Memory B cell (primary cell): ENCODE results near the gene HMG20B.

Experiments used
- ATAC-seq: fragments of 150-1000 bp; cut with Tn5 transposase; 2 replicates; pipeline ENCODE4 v1.10.0; 2021; ENCODE audit warnings: low read depth, mild to moderate bottlenecking, moderate library complexity
- DNase-seq, 2 donors: peaks; one replicate each; pipeline ENCODE4 v3.0.0; 2022; ENCODE audit warnings: low spot score in 2 of 2
- H3K27ac Mint-ChIP-seq: one replicate; pipeline ENCODE4 v1.8.0; 2022; ENCODE audit warnings: mild to moderate bottlenecking, moderate library complexity, mixed read lengths
- H3K27me3 Mint-ChIP-seq: one replicate; pipeline ENCODE4 v1.8.0; 2022; ENCODE audit warnings: mixed read lengths
- H3K36me3 Mint-ChIP-seq: one replicate; pipeline ENCODE4 v1.8.0; 2022; ENCODE audit warnings: mild to moderate bottlenecking, mixed read lengths
- H3K4me1 Mint-ChIP-seq: one replicate; pipeline ENCODE4 v1.8.0; 2022; ENCODE audit warnings: mixed read lengths
- H3K4me3 Mint-ChIP-seq: one replicate; pipeline ENCODE4 v1.8.0; 2022; ENCODE audit warnings: mild to moderate bottlenecking, moderate library complexity, mixed read lengths
- H3K9me3 Mint-ChIP-seq: one replicate; pipeline ENCODE4 v1.8.0; 2022; ENCODE audit warnings: mixed read lengths

The HMG20B gene

GRCh38 chr19:3618144-3618810, 45.5 kb downstream of the HMG20B start:
- ATAC-seq (peak; percentile 73), DNase-seq (peak; percentile 54 to 71)
- Mint-ChIP-seq H3K4me3 (no peak overlapping the region), H3K36me3 (peaks cover 9% of the 10 kb centered on the region), H3K27ac (no peak overlapping the region), H3K27me3 (no peaks in the 10 kb centered on the region), H3K4me1 (peaks cover 2% of the 10 kb centered on the region), H3K9me3 (no peaks in the 10 kb centered on the region)

- Mint-ChIP-seq H3K27ac (no peak overlapping the region), H3K9me3 (no peaks in the 10 kb centered on the region), H3K27me3 (no peaks in the 10 kb centered on the region), H3K4me1 (peaks cover 3% of the 10 kb centered on the region), H3K36me3 (peaks cover 9% of the 10 kb centered on the region), H3K4me3 (no peak overlapping the region)
- ATAC-seq = no peak
- DNase-seq = no peak
These were observed 46.3 kb downstream of the HMG20B start for GRCh38 chr19:3618811-3619630.

GRCh38 chr19:3619631-3620012, 46.9 kb downstream of the HMG20B start:
- ATAC-seq = no peak
- H3K4me1 Mint-ChIP-seq = peaks cover 9% of the 10 kb centered on the region
- no peak overlapping the region for H3K27ac Mint-ChIP-seq
- H3K27me3 Mint-ChIP-seq = no peaks in the 10 kb centered on the region
- no peak overlapping the region for H3K4me3 Mint-ChIP-seq
- peaks cover 9% of the 10 kb centered on the region for H3K36me3 Mint-ChIP-seq
- DNase-seq = no peak
- no peaks in the 10 kb centered on the region for H3K9me3 Mint-ChIP-seq

- H3K4me3 Mint-ChIP-seq = no peak overlapping the region
- ATAC-seq = no peak
- H3K9me3 Mint-ChIP-seq = no peaks in the 10 kb centered on the region
- peaks cover 8% of the 10 kb centered on the region for H3K36me3 Mint-ChIP-seq
- no peaks in the 10 kb centered on the region for H3K27me3 Mint-ChIP-seq
- H3K27ac Mint-ChIP-seq = no peak overlapping the region
- no peak for DNase-seq
- peaks cover 9% of the 10 kb centered on the region for H3K4me1 Mint-ChIP-seq
These were observed 47.5 kb downstream of the HMG20B start for GRCh38 chr19:3620145-3620816.

DNA sequence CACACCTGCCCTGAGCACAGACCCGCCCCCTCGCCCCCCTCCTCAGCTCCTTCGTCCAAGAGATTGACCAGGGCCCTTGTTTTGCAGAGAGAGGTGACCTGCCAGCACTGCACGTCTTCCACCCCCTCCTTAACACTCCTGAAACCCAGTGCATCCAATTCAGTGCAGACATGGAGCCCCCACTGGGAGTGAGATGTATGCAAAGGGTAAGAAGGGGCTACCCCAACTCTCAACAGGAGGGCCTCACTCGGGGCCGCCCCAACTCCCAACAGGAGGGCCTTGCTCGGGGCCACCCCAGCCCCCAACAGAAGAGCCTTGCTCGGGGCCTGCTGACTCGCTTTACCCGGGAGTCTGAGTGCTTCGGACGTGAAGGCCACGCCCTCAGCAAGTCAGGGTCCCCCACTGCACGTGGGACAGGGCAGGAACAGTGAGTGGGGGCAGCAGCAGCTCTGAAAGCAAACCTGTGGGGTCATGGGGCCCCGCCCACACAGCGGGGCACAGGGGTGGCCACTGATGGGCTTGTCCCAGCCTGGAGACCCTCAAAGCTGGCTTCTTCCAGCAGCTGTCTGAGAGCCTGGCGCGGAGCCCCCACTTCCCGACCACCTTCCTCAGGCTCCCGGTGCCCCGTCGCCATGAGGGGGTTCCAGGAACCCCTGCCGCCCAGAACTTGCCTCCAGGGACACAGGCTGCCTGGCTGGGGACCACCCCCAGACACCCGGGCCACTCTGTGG, 48.2 kb downstream of the HMG20B start:
- Mint-ChIP-seq H3K27ac (no peak overlapping the region), H3K27me3 (no peaks in the 10 kb centered on the region), H3K36me3 (peaks cover 6% of the 10 kb centered on the region), H3K4me1 (peaks cover 11% of the 10 kb centered on the region), H3K4me3 (no peak overlapping the region), H3K9me3 (no peaks in the 10 kb centered on the region)
- no peak for DNase-seq
- no peak for ATAC-seq

DNA sequence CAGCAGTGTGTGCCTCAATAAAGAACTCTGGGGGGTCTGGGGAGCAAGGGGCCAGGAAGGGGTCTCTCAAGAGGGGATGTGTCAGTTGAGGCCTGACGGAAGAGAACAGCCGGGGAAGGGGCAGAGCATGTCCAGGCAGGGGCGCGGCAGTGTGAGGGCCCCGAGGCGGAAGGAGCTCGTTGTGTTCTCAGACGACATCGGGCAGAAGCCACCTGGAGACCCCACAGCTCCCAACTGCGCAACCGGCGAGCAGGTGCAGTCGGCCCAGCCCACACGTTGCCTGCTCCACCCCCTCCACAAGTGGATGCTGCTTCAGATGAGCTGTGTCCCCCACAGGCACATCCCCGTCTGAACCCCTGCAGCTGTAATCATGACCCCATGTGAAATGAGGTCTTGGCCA, 48.9 kb downstream of the HMG20B start:
- no peak overlapping the region for H3K27ac Mint-ChIP-seq
- no peak for ATAC-seq
- peaks cover 15% of the 10 kb centered on the region for H3K4me1 Mint-ChIP-seq
- DNase-seq = no peak
- no peaks in the 10 kb centered on the region for H3K27me3 Mint-ChIP-seq
- no peak overlapping the region for H3K4me3 Mint-ChIP-seq
- no peaks in the 10 kb centered on the region for H3K9me3 Mint-ChIP-seq
- H3K36me3 Mint-ChIP-seq = peaks cover 6% of the 10 kb centered on the region

DNA sequence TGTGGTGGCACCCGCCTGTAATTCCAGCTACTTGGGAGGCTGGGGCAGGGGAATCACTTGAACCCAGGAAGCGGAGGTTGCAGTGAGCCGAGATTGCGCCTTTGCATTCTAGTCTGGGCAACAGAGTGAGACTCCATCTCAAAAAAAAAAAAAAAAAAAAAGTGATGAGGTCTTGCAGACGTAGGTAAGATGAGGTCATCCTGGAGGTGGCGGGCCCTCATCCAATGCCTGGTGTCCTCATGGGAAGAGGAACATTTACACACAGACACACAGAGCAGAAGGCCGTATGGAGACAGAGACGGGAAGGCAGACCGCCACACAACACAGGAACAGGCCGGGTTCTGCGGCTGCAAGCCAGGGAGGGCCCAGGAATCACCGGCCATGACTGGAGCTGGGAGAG, 49.5 kb downstream of the HMG20B start:
- ATAC-seq (no peak), DNase-seq (no peak)
- Mint-ChIP-seq H3K4me1 (peaks cover 19% of the 10 kb centered on the region), H3K9me3 (no peaks in the 10 kb centered on the region), H3K27ac (no peak overlapping the region), H3K27me3 (no peaks in the 10 kb centered on the region), H3K36me3 (peaks cover 6% of the 10 kb centered on the region), H3K4me3 (no peak overlapping the region)

GRCh38 chr19:3623716-3624115, 51.0 kb downstream of the HMG20B start:
- Mint-ChIP-seq H3K4me1 (peaks cover 19% of the 10 kb centered on the region), H3K27ac (no peak overlapping the region), H3K27me3 (no peaks in the 10 kb centered on the region), H3K9me3 (no peaks in the 10 kb centered on the region), H3K4me3 (no peak overlapping the region), H3K36me3 (peaks cover 6% of the 10 kb centered on the region)
- no peak for DNase-seq
- ATAC-seq = no peak

GRCh38 chr19:3625996-3626472, 53.3 kb downstream of the HMG20B start:
- H3K27me3 Mint-ChIP-seq = no peaks in the 10 kb centered on the region
- peaks cover 4% of the 10 kb centered on the region for H3K36me3 Mint-ChIP-seq
- H3K27ac Mint-ChIP-seq = peak overlapping the region; percentile 98
- ATAC-seq (no peak), DNase-seq (no peak)
- peaks cover 19% of the 10 kb centered on the region for H3K4me1 Mint-ChIP-seq
- H3K4me3 Mint-ChIP-seq = peak overlapping the region; percentile 97
- H3K9me3 Mint-ChIP-seq = no peaks in the 10 kb centered on the region

GRCh38 chr19:3626473-3627350, 54.0 kb downstream of the HMG20B start, which contains the start of gene CACTIN:
Gene CACTIN (minus strand): TSS chr19:3626790. CDS start chr19:3626762, 28 bp downstream.
- Mint-ChIP-seq H3K4me3 (peak within 1 kb of the TSS; percentile 97), H3K36me3 (peaks cover 4% of the 10 kb centered on the region), H3K27me3 (no peaks in the 10 kb centered on the region), H3K9me3 (no peaks in the 10 kb centered on the region), H3K4me1 (peaks cover 19% of the 10 kb centered on the region), H3K27ac (peak within 1 kb of the TSS; percentile 98)
- peak; percentile 95 for ATAC-seq
- peak; percentile 98 to 99 for DNase-seq

DNA sequence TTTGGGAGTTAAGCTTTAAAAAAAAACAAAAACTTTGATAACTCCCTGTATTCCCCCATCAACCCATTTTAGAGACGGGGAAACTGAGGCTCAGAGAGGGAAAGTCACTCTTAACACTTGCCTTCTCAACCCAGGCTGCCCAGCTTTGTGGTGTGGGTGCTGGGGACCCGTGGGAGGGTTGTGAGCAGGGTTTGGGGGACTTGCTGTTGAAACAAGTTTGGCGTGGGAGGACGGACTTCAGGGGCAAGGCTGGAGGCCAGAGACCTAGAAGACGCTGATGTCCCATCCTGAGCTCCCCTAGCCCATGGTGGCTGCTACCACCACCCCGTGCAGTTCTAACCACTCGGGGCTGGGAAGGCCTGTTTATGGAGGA, 54.6 kb downstream of the HMG20B start:
- H3K27ac Mint-ChIP-seq = peak overlapping the region; percentile 98

More for the DNA sequence above, 54.6 kb downstream of the HMG20B start:
- Mint-ChIP-seq H3K27me3 (no peaks in the 10 kb centered on the region), H3K4me3 (no peak overlapping the region), H3K36me3 (peaks cover 2% of the 10 kb centered on the region), H3K4me1 (peaks cover 17% of the 10 kb centered on the region), H3K9me3 (no peaks in the 10 kb centered on the region)
- DNase-seq (no peak), ATAC-seq (no peak)
